Left lung (tissue), 10 donors: ENCODE measurements around the gene WNT5B. TPM values are rescaled to one million over a fixed set of nuclear protein-coding genes. Genes with fewer than 3 reads are reported as not detected.
A peak's percentile ranks its signal among the peaks of the same experiment; 100 is the strongest.

ENCODE experiments used
- ATAC-seq: fragments of 200-7000 bp; cut with Tn5 transposase; one replicate; pipeline ENCODE4 v1.9.1; 2020; ENCODE audit warnings: moderate library complexity
- DNase-seq, 4 donors: peaks; one replicate each; pipeline ENCODE4 v3.0.0-alpha.2; 2013 to 2020
- H3K27ac ChIP-seq, 2 donors: fragments of 200-600 bp; sonication (generic) in 1 of 2; one replicate each; pipeline versions ENCODE4 v1.5.0 to v1.8.0; 2020 to 2021
- H3K27me3 ChIP-seq, 2 donors: fragments of 200-600 bp; sonication (generic) in 1 of 2; one replicate each; pipeline versions ENCODE4 v1.5.0 to v1.8.0; 2020 to 2021
- H3K36me3 ChIP-seq, 2 donors: fragments of 200-600 bp; sonication (generic) in 1 of 2; one replicate each; pipeline versions ENCODE4 v1.5.0 to v1.8.0; 2020 to 2021
- H3K4me1 ChIP-seq, 2 donors: fragments of 200-600 bp; one replicate each; pipeline ENCODE4 v1.8.0; 2021
- H3K4me3 ChIP-seq, 2 donors: fragments of 200-600 bp; sonication (generic) in 1 of 2; one replicate each; pipeline versions ENCODE4 v1.5.0 to v1.8.0; 2020 to 2021; ENCODE audit warnings: mild to moderate bottlenecking in 1 of 2
- H3K9me3 ChIP-seq, 2 donors: fragments of 200-600 bp; sonication (generic) in 1 of 2; one replicate each; pipeline versions ENCODE4 v1.5.0 to v1.8.0; 2020 to 2021
- CTCF ChIP-seq, 2 donors: fragments of 200-600 bp; sonication (generic) in 1 of 2; IDR thresholded peaks; one replicate each; pipeline versions ENCODE4 v1.5.0 to v1.8.0; 2021; ENCODE audit warnings: antibody characterized with exemption in 2 of 2
- intact Hi-C, 2 donors: fragments of 100-400 bp; cut with DNase I; formaldehyde crosslinking; loops; one replicate each; pipeline versions ENCODE4 v1.11.2 to v1.14.2; 2022
- polyA plus RNA-seq, 6 donors: library from polyadenylated mRNA; unstranded; fragments of 120-200 nt; gene quantifications; one replicate each; pipeline ENCODE4 v1.2.1, GENCODE V29; 2013; ENCODE audit not compliant: insufficient read length in 6 of 6
- total RNA-seq, 2 donors: library from RNA; stranded (reverse); fragmentation: NEBNext Ultra II Directional; extraction: Animal tissue kit (Norgen Biotek cat#: 25700); gene quantifications; one replicate each; pipeline ENCODE4 v1.2.1, GENCODE V29; 2021
- donor health status: DM: no; HTN: yes; CAD: no.
- donor health status: DM: no; HTN: no; CAD: no.

The WNT5B gene
- total and polyA plus RNA-seq, 8 donors: 3.3 to 8.8 (median 6.7) TPM

GRCh38 chr12:1663440-1664132 lies 34.6 kb downstream of the WNT5B start:
- H3K27ac ChIP-seq: peak overlapping the region in 1 of 2 donors; percentile 70
- ATAC-seq (no peak), DNase-seq (no peak)
- H3K36me3 ChIP-seq: no peaks in the 10 kb centered on the region
- no peak overlapping the region for H3K4me3 ChIP-seq
- no peaks in the 10 kb centered on the region for H3K27me3 ChIP-seq
- no peak for TF ChIP-seq CTCF (IDR thresholded peaks at IDR 0.05)
- no peaks in the 10 kb centered on the region for H3K9me3 ChIP-seq
- intact Hi-C loops: no loop called here
- H3K4me1 ChIP-seq: peaks cover 3 to 33% of the 10 kb centered on the region in 2 donors

- Histone ChIP-seq H3K36me3 (no peaks in the 10 kb centered on the region), H3K4me3 (no peak overlapping the region), H3K27ac (peak overlapping the region in 1 of 2 donors; percentile 48), H3K4me1 (peaks cover 0 to 39% of the 10 kb centered on the region in 2 donors), H3K27me3 (no peaks in the 10 kb centered on the region), H3K9me3 (no peaks in the 10 kb centered on the region)
- DNase-seq (no peak), ATAC-seq (no peak)
- intact Hi-C loops: no loop called here
- TF ChIP-seq CTCF (IDR thresholded peaks at IDR 0.05): no peak
These were observed 36.3 kb downstream of the WNT5B start for GRCh38 chr12:1665366-1665765.

- intact Hi-C loops: no loop called here
- H3K9me3 ChIP-seq: no peaks in the 10 kb centered on the region
- no peaks in the 10 kb centered on the region for H3K27me3 ChIP-seq
- ATAC-seq (no peak), DNase-seq (no peak)
- no peaks in the 10 kb centered on the region for H3K36me3 ChIP-seq
- H3K4me1 ChIP-seq: peaks cover 0 to 34% of the 10 kb centered on the region in 2 donors
- no peak for TF ChIP-seq CTCF (IDR thresholded peaks at IDR 0.05)
- no peak overlapping the region for H3K4me3 ChIP-seq
- peak overlapping the region in 1 of 2 donors; percentile 55 for H3K27ac ChIP-seq
These were observed 37.2 kb downstream of the WNT5B start for GRCh38 chr12:1666215-1666614.

GRCh38 chr12:1666685-1667162 lies 37.7 kb downstream of the WNT5B start:
- ATAC-seq: no peak
- H3K4me3 ChIP-seq: no peak overlapping the region
- peak overlapping the region; percentile 4 to 55 for H3K27ac ChIP-seq
- H3K36me3 ChIP-seq: no peaks in the 10 kb centered on the region
- intact Hi-C loops: no loop called here
- H3K4me1 ChIP-seq: peaks cover 0 to 34% of the 10 kb centered on the region in 2 donors
- no peak for DNase-seq
- H3K9me3 ChIP-seq: no peaks in the 10 kb centered on the region
- no peaks in the 10 kb centered on the region for H3K27me3 ChIP-seq
- no peak for TF ChIP-seq CTCF (IDR thresholded peaks at IDR 0.05)

- peak; percentile 72 for ATAC-seq
- peaks cover 0 to 31% of the 10 kb centered on the region in 2 donors for H3K4me1 ChIP-seq
- H3K27me3 ChIP-seq: no peaks in the 10 kb centered on the region
- H3K9me3 ChIP-seq: no peaks in the 10 kb centered on the region
- H3K4me3 ChIP-seq: no peak overlapping the region
- DNase-seq: peak in 1 of 4 donors; percentile 64
- TF ChIP-seq CTCF (IDR thresholded peaks at IDR 0.05): no peak
- H3K27ac ChIP-seq: peak overlapping the region in 1 of 2 donors; percentile 62
- intact Hi-C loops: no loop called here
- H3K36me3 ChIP-seq: no peaks in the 10 kb centered on the region
These were observed 40.0 kb downstream of the WNT5B start for GRCh38 chr12:1668833-1669543.
